GM20431 (cell line): Measurements from ENCODE around the gene NEO1.

ENCODE experiments used
- in situ Hi-C: fragments of 300-500 bp; cut with MseI, MboI; formaldehyde crosslinking; loops from one replicate; pipeline ENCODE4 v1.15.0; 2020; ENCODE audit warnings: low sequenced_read_pairs; ENCODE audit not compliant: unreplicated experiment

NEO1 gene

GRCh38 chr15:73322665-73323373 lies 270.6 kb downstream of the NEO1 start:
- in situ Hi-C loops: no loop called here

GRCh38 chr15:73323374-73323955 lies 271.2 kb downstream of the NEO1 start:
- in situ Hi-C loops: no loop called here

- in situ Hi-C loops: no loop called here
Measured at GRCh38 chr15:73323956-73324355, 271.7 kb downstream of the NEO1 start.

- in situ Hi-C loops: no loop called here
Measured at GRCh38 chr15:73324496-73325170, 272.4 kb downstream of the NEO1 start.

GRCh38 chr15:73325191-73325861 lies 273.1 kb downstream of the NEO1 start:
- in situ Hi-C loops: no loop called here

GRCh38 chr15:73326157-73326556 lies 273.9 kb downstream of the NEO1 start:
- in situ Hi-C loops: no loop called here

- in situ Hi-C loops: no loop called here
Measured at GRCh38 chr15:73328149-73328820, 276.0 kb downstream of the NEO1 start.

- in situ Hi-C loops: no loop called here
Measured at GRCh38 chr15:73328981-73329380, 276.7 kb downstream of the NEO1 start.

- in situ Hi-C loops: no loop called here
Measured at GRCh38 chr15:73329501-73330200, 277.4 kb downstream of the NEO1 start.

GRCh38 chr15:73330206-73331051 lies 278.2 kb downstream of the NEO1 start:
- in situ Hi-C loops: no loop called here

GRCh38 chr15:73331501-73331900 lies 279.2 kb downstream of the NEO1 start:
- in situ Hi-C loops: no loop called here

GRCh38 chr15:73331991-73332925 lies 280.0 kb downstream of the NEO1 start:
- in situ Hi-C loops: no loop called here

GRCh38 chr15:73333001-73333400 lies 280.7 kb downstream of the NEO1 start:
- in situ Hi-C loops: no loop called here

- in situ Hi-C loops: no loop called here
Measured at GRCh38 chr15:73334086-73334485, 281.8 kb downstream of the NEO1 start.

- in situ Hi-C loops: no loop called here
Measured at GRCh38 chr15:73335026-73335425, 282.8 kb downstream of the NEO1 start.

GRCh38 chr15:73335471-73335870 lies 283.2 kb downstream of the NEO1 start:
- in situ Hi-C loops: no loop called here

- in situ Hi-C loops: no loop called here
Measured at GRCh38 chr15:73336756-73337155, 284.5 kb downstream of the NEO1 start.

GRCh38 chr15:73337187-73337586 lies 284.9 kb downstream of the NEO1 start:
- in situ Hi-C loops: no loop called here
